AG04450 (cell line): Measurements from ENCODE around the gene DNAAF9. TPM values are rescaled to one million over a fixed set of nuclear protein-coding genes. Genes with fewer than 3 reads are reported as not detected.

Source experiments
- CTCF ChIA-PET: fragments of 300-600, 350-600 bp; formaldehyde crosslinking; extraction: SDS; loops from one replicate; lab custom pipeline; 2022; ENCODE audit warnings: antibody characterized with exemption, inconsistent platforms; lab: Charles Lee
- POLR2A ChIA-PET: fragments of 350-600 bp; formaldehyde crosslinking; extraction: SDS; loops from one replicate; lab custom pipeline; 2021; ENCODE audit warnings: antibody characterized with exemption, inconsistent platforms; lab: Yijun Ruan, JAX
- DNase-seq: peaks from one replicate; pipeline ENCODE4 v3.0.0-alpha.2; 2011; ENCODE audit warnings: low read depth, low spot score
- H3K27ac ChIP-seq: one replicate; pipeline ENCODE4 v1.5.1; 2012; ENCODE audit warnings: low read depth, low read length, control low read depth
- H3K27me3 ChIP-seq: one replicate; pipeline ENCODE4 v1.6.0; 2012; ENCODE audit warnings: low read length; ENCODE audit not compliant: control insufficient read depth, insufficient read depth
- H3K4me3 ChIP-seq: 2 replicates; pipeline ENCODE4 v1.5.1; 2011; ENCODE audit warnings: mild to moderate bottlenecking, low read depth, low read length, control low read depth
- H3K9me3 ChIP-seq: 2 replicates; pipeline ENCODE4 v1.5.1; 2012; ENCODE audit warnings: low read length; ENCODE audit not compliant: control insufficient read depth, insufficient read depth
- CTCF ChIP-seq: IDR thresholded peaks from 2 replicates; pipeline ENCODE4 v1.5.1; 2011; ENCODE audit warnings: low read depth, low read length, control low read depth, inconsistent platforms
- polyA minus RNA-seq: library from RNA; depleted of rRNA, polyadenylated mRNA; stranded (reverse); fragments of >200 nt; gene quantifications from 2 replicates; pipeline ENCODE4 v1.2.3, GENCODE V29; 2011; rRNA and poly(A)+ RNA removed
- polyA plus RNA-seq: library from polyadenylated mRNA; depleted of rRNA; stranded (reverse); fragments of >200 nt; gene quantifications from 2 replicates; pipeline ENCODE4 v1.2.3, GENCODE V29; 2011; rRNA removed

Gene DNAAF9
- 14.1 and 15.0 TPM in 2 replicates for polyA plus RNA-seq
- 17.7 and 18.5 TPM in 2 replicates for polyA minus RNA-seq

DNA sequence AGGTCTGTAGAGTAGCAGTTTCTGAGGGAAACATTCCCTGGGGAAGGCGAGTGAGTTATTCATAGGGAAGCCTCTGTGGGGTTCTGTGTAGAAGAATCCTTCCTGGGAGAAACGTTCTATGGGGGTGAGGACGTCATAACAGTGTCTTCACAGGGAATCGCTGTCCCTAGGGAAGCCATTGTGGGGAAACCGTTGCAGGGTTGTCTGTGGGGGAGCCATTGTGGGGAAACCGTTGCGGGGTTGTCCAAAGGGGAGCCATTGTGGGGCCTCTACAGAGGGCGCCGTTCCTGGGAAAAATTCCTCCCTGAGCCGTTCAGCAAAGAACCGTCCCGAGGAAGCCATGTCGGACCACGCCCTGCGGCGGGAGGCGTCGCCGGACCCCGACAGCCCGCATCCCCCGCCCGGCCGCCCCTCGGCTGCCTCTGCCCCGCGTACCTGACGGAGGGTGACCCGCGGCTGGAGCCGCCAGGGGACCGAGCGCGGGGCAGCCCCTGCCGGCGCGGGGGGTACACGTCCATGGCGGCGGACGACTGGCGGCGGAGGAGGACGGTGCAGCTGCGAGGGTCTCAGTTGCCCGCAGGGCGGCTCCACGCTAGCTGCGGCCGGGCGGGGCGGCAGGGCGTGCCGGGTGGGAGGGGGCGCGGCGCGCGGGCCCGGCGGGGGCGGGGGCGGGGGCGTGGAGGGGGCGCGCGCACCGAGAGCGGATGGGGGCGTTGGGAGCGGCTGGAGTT is at the start of gene DNAAF9:
TSS of gene DNAAF9 (minus strand) at position 630 of the 731 bp plus-strand sequence. CDS start at position 518, 112 bp downstream.
- peak within 1 kb of the TSS; percentile 88 for H3K4me3 ChIP-seq
- no peaks in the 10 kb centered on the region for H3K27me3 ChIP-seq
- CTCF ChIA-PET, result interaction anchor here (0.7 kb wide), 1 partner anchor 88 kb away, joined by 3 read pairs; no protein-coding TSS in a partner anchor
- no peaks in the 10 kb centered on the region for H3K9me3 ChIP-seq
- TF ChIP-seq CTCF, result no peak; the same call in 1 of the 2 replicates
- peak within 1 kb of the TSS; percentile 65 for H3K27ac ChIP-seq
- POLR2A ChIA-PET, result interaction anchor here (2.3 to 2.5 kb wide), 2 partner anchors 8 to 63 kb away, joined by 6 to 7 read pairs; partner anchors contain the start of gene ATRN
- no peak for DNase-seq

DNA sequence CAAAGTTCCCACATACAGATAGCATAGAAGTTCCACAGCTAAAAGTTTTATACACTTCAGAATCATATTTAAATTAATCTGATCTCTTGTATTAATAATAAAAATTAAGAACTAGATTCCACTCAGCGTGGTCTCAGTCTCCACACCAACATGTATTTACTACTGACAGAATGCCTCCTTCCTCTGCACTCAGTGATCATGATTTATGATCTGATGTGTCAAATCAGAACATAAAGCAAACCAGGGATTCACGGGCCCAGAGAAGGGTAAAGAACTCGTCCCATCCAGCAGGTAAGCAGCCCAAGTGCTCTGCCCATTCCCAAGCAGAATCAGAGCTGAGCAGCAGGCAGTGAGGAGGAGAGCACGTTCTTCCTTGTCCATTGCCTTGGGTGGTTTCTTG is 49.2 kb upstream of the DNAAF9 start:
- Histone ChIP-seq H3K27ac (no peak overlapping the region), H3K9me3 (no peaks in the 10 kb centered on the region), H3K27me3 (peaks cover 28% of the 10 kb centered on the region), H3K4me3 (no peak overlapping the region)
- TF ChIP-seq CTCF, result no peak
- DNase-seq, result no peak
- POLR2A ChIA-PET, result interaction anchor here (1.0 kb wide), 1 partner anchor 14 kb away, joined by 3 read pairs; the partner anchor contains the start of gene ATRN
- CTCF ChIA-PET, result interaction anchor here (0.7 kb wide), 1 partner anchor 121 kb away, joined by 4 read pairs; no protein-coding TSS in a partner anchor

DNA sequence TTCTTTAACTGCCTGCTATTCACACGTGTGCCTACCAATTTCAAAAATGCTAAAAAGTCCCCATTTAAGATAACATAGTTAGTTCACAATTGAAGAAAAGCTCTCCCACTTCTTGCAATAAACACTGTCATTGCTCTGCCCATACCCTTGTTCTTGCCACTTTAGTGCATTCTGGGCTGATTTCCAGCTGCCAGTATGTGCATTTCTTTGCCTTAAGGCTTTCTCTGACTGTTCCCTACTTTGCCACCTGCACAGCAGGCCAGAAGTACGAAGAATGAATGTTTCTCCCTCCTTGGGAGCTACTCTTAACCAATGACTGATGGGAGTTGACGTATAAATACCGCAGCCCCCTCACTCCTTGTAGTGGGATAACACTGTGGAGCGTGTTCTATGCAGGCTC is 47.4 kb upstream of the DNAAF9 start:
- POLR2A ChIA-PET, result interaction anchor here (0.7 kb wide), 1 partner anchor 476 kb away, joined by 12 read pairs; no protein-coding TSS in a partner anchor
- no peak for DNase-seq
- H3K27me3 ChIP-seq, result peaks cover 28% of the 10 kb centered on the region
- H3K4me3 ChIP-seq, result no peak overlapping the region
- H3K27ac ChIP-seq, result no peak overlapping the region
- no peak for TF ChIP-seq CTCF
- CTCF ChIA-PET, result no interaction called here
- no peaks in the 10 kb centered on the region for H3K9me3 ChIP-seq

DNA sequence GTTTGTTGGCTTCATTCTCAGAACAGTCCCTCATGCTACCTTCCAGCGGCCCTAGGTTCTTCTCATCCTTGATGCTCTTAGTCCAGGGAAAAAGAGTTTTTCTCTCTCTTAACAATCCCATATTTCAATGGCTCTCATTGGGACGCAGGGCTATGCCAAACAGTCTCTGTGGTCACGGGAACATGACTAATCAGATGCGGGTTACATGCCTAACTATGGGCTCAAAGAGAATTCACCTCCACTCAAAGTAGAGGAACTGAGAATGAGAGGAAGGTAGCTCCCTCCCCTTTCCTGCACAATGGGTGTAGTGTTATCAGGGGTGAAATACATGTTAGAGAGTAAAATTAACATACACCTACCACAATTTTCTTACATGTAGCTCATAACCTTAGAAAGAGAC is 45.2 kb upstream of the DNAAF9 start:
- no peaks in the 10 kb centered on the region for H3K9me3 ChIP-seq
- DNase-seq, result no peak
- H3K27ac ChIP-seq, result no peak overlapping the region
- peaks cover 27% of the 10 kb centered on the region for H3K27me3 ChIP-seq
- POLR2A ChIA-PET, result interaction anchor here (1.2 kb wide), 1 partner anchor 18 kb away, joined by 3 read pairs; the partner anchor contains the start of gene ATRN
- no peak overlapping the region for H3K4me3 ChIP-seq
- no peak for TF ChIP-seq CTCF
- CTCF ChIA-PET, result no interaction called here

GRCh38 chr20:3452136-3452535 is 44.7 kb upstream of the DNAAF9 start:
- CTCF ChIA-PET, result interaction anchor here (0.5 kb wide), 1 partner anchor 178 kb away, joined by 3 read pairs; no protein-coding TSS in a partner anchor
- no peak overlapping the region for H3K27ac ChIP-seq
- TF ChIP-seq CTCF, result no peak
- DNase-seq, result no peak
- no peaks in the 10 kb centered on the region for H3K9me3 ChIP-seq
- POLR2A ChIA-PET, result interaction anchor here (1.2 kb wide), 1 partner anchor 19 kb away, joined by 3 read pairs; the partner anchor contains the start of gene ATRN
- H3K27me3 ChIP-seq, result peaks cover 25% of the 10 kb centered on the region
- H3K4me3 ChIP-seq, result no peak overlapping the region
